Measurements from ENCODE around the gene TEX26. TPM values are rescaled to one million over a fixed set of nuclear protein-coding genes. Genes with fewer than 3 reads are reported as not detected.

Gene TEX26
- total and polyA plus RNA-seq, 4 donors: 0.08 to 0.31 TPM; not detected in 2

- H3K9ac ChIP-seq (ENCODE audit: low read depth in 1 of 2, low read length in 2 of 2): no peak within 1 kb of the TSS
- H3K9me3 ChIP-seq (ENCODE audit: control insufficient read depth in 4 of 4, low read length in 3 of 4): no peaks in the 10 kb centered on the region
- 10% methylated on average over 35 of the region's 35 CpGs for WGBS
- TF ChIP-seq NR2F2 (IDR thresholded peaks at IDR 0.05) (no peak), RAD21 (IDR thresholded peaks at IDR 0.05) (no peak), ZBTB33 (IDR thresholded peaks at IDR 0.05) (no peak), JUND (IDR thresholded peaks at IDR 0.05) (no peak), FOXA2 (IDR thresholded peaks at IDR 0.05) (no peak), HNF4G (IDR thresholded peaks at IDR 0.05) (no peak), SP1 (IDR thresholded peaks at IDR 0.05) (no peak), FOXA1 (IDR thresholded peaks at IDR 0.05) (no peak), TAF1 (conservative IDR thresholded peaks at IDR 0.05) (no peak), RXRA (IDR thresholded peaks at IDR 0.05) (no peak), HNF4A (conservative IDR thresholded peaks at IDR 0.05) (no peak), EGR1 (IDR thresholded peaks at IDR 0.05; ENCODE audit: low read depth in 2 of 2) (no peak)
- H3K27ac ChIP-seq (ENCODE audit: low read depth in 1 of 2, low read length in 2 of 2): no peak within 1 kb of the TSS
- DNase-seq (ENCODE audit: low spot score): no peak
- H3K4me1 ChIP-seq (ENCODE audit: control insufficient read depth in 4 of 4, insufficient read depth in 4 of 4, low read length in 3 of 4): peaks cover 0 to 7% (median 4%) of the 10 kb centered on the region in 4 donors
- H3K36me3 ChIP-seq (ENCODE audit: control insufficient read depth in 4 of 4, insufficient read depth in 3 of 4, low read depth in 1 of 4, low read length in 3 of 4): no peaks in the 10 kb centered on the region
- H3K27me3 ChIP-seq (ENCODE audit: control insufficient read depth in 4 of 4, insufficient read depth in 4 of 4, low read length in 3 of 4): peaks cover 0 to 12% (median 2%) of the 10 kb centered on the region in 4 donors
- peak within 1 kb of the TSS in 1 of 3 donors; percentile 10 for H3K4me3 ChIP-seq (ENCODE audit: low read depth in 1 of 3, low read length in 3 of 3)
Observed at GRCh38 chr13:30905932-30906383, 26.5 kb upstream of the TEX26 start, which contains the start of gene MEDAG. MEDAG (plus strand) TSS chr13:30906271; CDS start chr13:30906516, 245 bp downstream.

GRCh38 chr13:30906411-30907051 is 25.9 kb upstream of the TEX26 start:
- no peak for DNase-seq (ENCODE audit: low spot score)
- Histone ChIP-seq H3K4me3 (ENCODE audit: low read depth in 1 of 3, low read length in 3 of 3) (peak overlapping the region in 1 of 3 donors; percentile 10), H3K4me1 (ENCODE audit: control insufficient read depth in 4 of 4, insufficient read depth in 4 of 4, low read length in 3 of 4) (peaks cover 0 to 7% (median 4%) of the 10 kb centered on the region in 4 donors), H3K27me3 (ENCODE audit: control insufficient read depth in 4 of 4, insufficient read depth in 4 of 4, low read length in 3 of 4) (peaks cover 0 to 13% (median 2%) of the 10 kb centered on the region in 4 donors), H3K36me3 (ENCODE audit: control insufficient read depth in 4 of 4, insufficient read depth in 3 of 4, low read depth in 1 of 4, low read length in 3 of 4) (no peaks in the 10 kb centered on the region), H3K9me3 (ENCODE audit: control insufficient read depth in 4 of 4, low read length in 3 of 4) (no peaks in the 10 kb centered on the region), H3K9ac (ENCODE audit: low read depth in 1 of 2, low read length in 2 of 2) (no peak overlapping the region), H3K27ac (ENCODE audit: low read depth in 1 of 2, low read length in 2 of 2) (no peak overlapping the region)
- 11% methylated on average over 60 of the region's 60 CpGs for WGBS
- TF ChIP-seq CTCF (IDR thresholded peaks at IDR 0.05; ENCODE audit: low read depth, low read length, missing input control): no peak
- TF ChIP-seq NR2F2 (IDR thresholded peaks at IDR 0.05): no peak
- TF ChIP-seq EGR1 (IDR thresholded peaks at IDR 0.05; ENCODE audit: low read depth in 2 of 2): no peak
- TF ChIP-seq ATF3 (IDR thresholded peaks at IDR 0.05): no peak
- no peak for TF ChIP-seq REST (IDR thresholded peaks at IDR 0.05)
- no peak for TF ChIP-seq SP1 (IDR thresholded peaks at IDR 0.05)
- TF ChIP-seq HNF4G (IDR thresholded peaks at IDR 0.05): no peak
- no peak for TF ChIP-seq TAF1 (conservative IDR thresholded peaks at IDR 0.05)
- no peak for TF ChIP-seq FOXA2 (IDR thresholded peaks at IDR 0.05)
- TF ChIP-seq RXRA (IDR thresholded peaks at IDR 0.05): no peak
- no peak for TF ChIP-seq FOXA1 (IDR thresholded peaks at IDR 0.05)
- TF ChIP-seq RAD21 (IDR thresholded peaks at IDR 0.05): no peak
- no peak for TF ChIP-seq MAX (IDR thresholded peaks at IDR 0.05)
- TF ChIP-seq GABPA (IDR thresholded peaks at IDR 0.05 in 1 of 2, conservative IDR thresholded peaks at IDR 0.05 in 1 of 2): no peak
- TF ChIP-seq HNF4A (conservative IDR thresholded peaks at IDR 0.05): no peak
- no peak for TF ChIP-seq YY1 (IDR thresholded peaks at IDR 0.05)
- TF ChIP-seq ZBTB33 (IDR thresholded peaks at IDR 0.05): no peak

Measured in liver (tissue), 9 donors.